Uterus (tissue), 2 donors: ENCODE measurements around the gene PRDM15.

Experiments
- CTCF ChIP-seq, 4 experiments: fragments of 200-600 bp in 2 of 4; fragments of 450-650 bp in 2 of 4; sonication (generic) in 2 of 4; IDR thresholded peaks; one replicate each; pipeline ENCODE4 v1.5.1; 2016 to 2019; ENCODE audit warnings: antibody characterized with exemption in 4 of 4, mild to moderate bottlenecking in 2 of 4, moderate library complexity in 1 of 4
- POLR2A ChIP-seq, 2 donors: fragments of 450-650 bp; IDR thresholded peaks; one replicate each; pipeline ENCODE4 v1.6.1; 2016; ENCODE audit warnings: antibody characterized with exemption in 2 of 2, mild to moderate bottlenecking in 1 of 2, moderate library complexity in 1 of 2

GRCh38 chr21:41809891-41810596 lies 69.1 kb downstream of the PRDM15 start:
- TF ChIP-seq CTCF (IDR thresholded peaks at IDR 0.05) (no peak), POLR2A (IDR thresholded peaks at IDR 0.05) (no peak)
